NCI-H1694 (cell line): Measurements from ENCODE around the gene ALG2.
"Not testable (repeated sequence)": the region's sequence is repeated elsewhere in the genome, so short reads cannot be mapped to it uniquely, and the experiment has no call there.

ENCODE experiments used
- DNase-seq: peaks from one replicate; lab custom pipeline; 2025; lab: John Stamatoyannopoulos, UW

The ALG2 gene

GRCh38 chr9:99237849-99238248 lies 16.1 kb upstream of the ALG2 start:
- not testable (repeated sequence) for DNase-seq

GRCh38 chr9:99237356-99237755 lies 15.6 kb upstream of the ALG2 start:
- DNase-seq = no peak

- DNase-seq = no peak
Measured at GRCh38 chr9:99235926-99236634, 14.3 kb upstream of the ALG2 start.

GRCh38 chr9:99235069-99235468 lies 13.3 kb upstream of the ALG2 start:
- DNase-seq = no peak

GRCh38 chr9:99234618-99235017 lies 12.9 kb upstream of the ALG2 start:
- no peak for DNase-seq

- DNase-seq = no peak
Measured at GRCh38 chr9:99231711-99232110, 10.0 kb upstream of the ALG2 start.

GRCh38 chr9:99230206-99230605 lies 8.5 kb upstream of the ALG2 start:
- DNase-seq = no peak

- DNase-seq = no peak
Measured at GRCh38 chr9:99226054-99226453, 4.3 kb upstream of the ALG2 start.

- no peak for DNase-seq
Measured at GRCh38 chr9:99224445-99224844, 2.7 kb upstream of the ALG2 start.

- DNase-seq = no peak
Measured at GRCh38 chr9:99222416-99223270, 901 bp upstream of the ALG2 start.

GRCh38 chr9:99221266-99221620 lies 499 bp downstream of the ALG2 start:
- DNase-seq = no peak

- DNase-seq = no peak
Measured at GRCh38 chr9:99220011-99220410, 1.7 kb downstream of the ALG2 start.

GRCh38 chr9:99216073-99216472 lies 5.7 kb downstream of the ALG2 start:
- DNase-seq = no peak

- DNase-seq = no peak
Measured at GRCh38 chr9:99213197-99213596, 8.5 kb downstream of the ALG2 start.

- DNase-seq = no peak
Measured at GRCh38 chr9:99211746-99212145, 10.0 kb downstream of the ALG2 start.

GRCh38 chr9:99210572-99210971 lies 11.2 kb downstream of the ALG2 start:
- DNase-seq = no peak

GRCh38 chr9:99201603-99202002 lies 20.1 kb downstream of the ALG2 start:
- no peak for DNase-seq

- peak; percentile 7 for DNase-seq
Measured at GRCh38 chr9:99199938-99200539, 21.7 kb downstream of the ALG2 start.

GRCh38 chr9:99197987-99198386 lies 23.8 kb downstream of the ALG2 start:
- DNase-seq = no peak

GRCh38 chr9:99197124-99197630 lies 24.6 kb downstream of the ALG2 start:
- no peak for DNase-seq

- not testable (repeated sequence) for DNase-seq
Measured at GRCh38 chr9:99196484-99196883, 25.3 kb downstream of the ALG2 start.

- DNase-seq = no peak
Measured at GRCh38 chr9:99193466-99193821, 28.3 kb downstream of the ALG2 start.
